Measurements from ENCODE around the gene SPATC1L.

DNA sequence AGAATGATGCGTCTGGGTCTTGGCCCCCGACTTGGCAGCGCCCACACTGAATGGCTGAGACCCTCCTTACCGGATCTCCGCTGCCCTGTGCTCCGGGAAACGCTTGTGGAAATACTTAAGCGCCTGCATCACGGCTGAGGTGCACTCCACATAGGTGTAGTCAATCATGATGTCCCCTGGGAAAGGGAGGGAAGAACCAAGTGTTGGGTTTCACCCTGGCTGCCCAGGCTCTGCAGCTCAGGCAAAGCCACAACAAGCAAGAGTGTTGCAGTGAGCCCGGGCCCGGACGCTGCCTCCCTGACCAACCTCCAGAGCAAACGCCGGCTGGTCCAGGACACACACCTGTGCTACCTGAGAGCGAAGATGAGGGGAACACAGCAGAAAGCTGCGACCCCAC, 21.5 kb upstream of the SPATC1L start:
- no peak for TF ChIP-seq GATA2 (IDR thresholded peaks at IDR 0.05; ENCODE audit: low read depth, low read length)
- no peak for TF ChIP-seq GATA3 (IDR thresholded peaks at IDR 0.05; ENCODE audit: low read depth, low read length)
